Endothelial cell of umbilical vein (primary cell): ENCODE results near the gene PRKAB1.

Source experiments
- CTCF ChIP-seq, 2 donors: IDR thresholded peaks; 1 replicate in 1 of 2; 2 replicates in 1 of 2; pipeline ENCODE4 v1.5.1; 2011; ENCODE audit warnings: low read length in 2 of 2, mild to moderate bottlenecking in 2 of 2, moderate library complexity in 2 of 2, control low read depth in 1 of 2, inconsistent platforms in 1 of 2, low read depth in 1 of 2; ENCODE audit not compliant: insufficient read depth in 1 of 2; ENCODE audit errors: extremely low read depth in 1 of 2
- EZH2 ChIP-seq: IDR thresholded peaks from 2 replicates; pipeline ENCODE4 v1.6.1; 2012; ENCODE audit warnings: borderline replicate concordance, low read depth, mild to moderate bottlenecking, moderate library complexity, low read length, inconsistent platforms; ENCODE audit not compliant: severe bottlenecking
- MAX ChIP-seq: IDR thresholded peaks from 2 replicates; pipeline ENCODE4 v1.6.1; 2011; ENCODE audit not compliant: insufficient read depth, insufficient read length
- POLR2A ChIP-seq: IDR thresholded peaks from 2 replicates; pipeline ENCODE4 v1.6.1; 2012; ENCODE audit warnings: low read depth, mild to moderate bottlenecking, control low read depth, low read length
- POLR2AphosphoS5 ChIP-seq: IDR thresholded peaks from 2 replicates; pipeline ENCODE4 v1.6.1; 2012; ENCODE audit warnings: low read depth, mild to moderate bottlenecking, control low read depth, low read length, moderate library complexity; ENCODE audit not compliant: insufficient read depth

GRCh38 chr12:119679490-119679889 is 11.6 kb downstream of the PRKAB1 start:
- no peak for TF ChIP-seq CTCF (IDR thresholded peaks at IDR 0.05; ENCODE audit: extremely low read depth in 1 of 2, insufficient read depth in 1 of 2, low read depth in 1 of 2, low read length in 2 of 2)
- no peak for TF ChIP-seq POLR2AphosphoS5
- TF ChIP-seq POLR2A: no peak
- TF ChIP-seq EZH2: no peak
- no peak for TF ChIP-seq MAX
